Erythroblast (primary cell): ENCODE data around the gene SNX25.

Experiments used
- GATA1 ChIP-seq: IDR thresholded peaks from 2 replicates; pipeline ENCODE4 v1.6.1; 2011; ENCODE audit warnings: low read depth, mild to moderate bottlenecking, control low read depth, low read length, moderate library complexity
- POLR2A ChIP-seq: IDR thresholded peaks from 2 replicates; pipeline ENCODE4 v1.6.1; 2011; ENCODE audit warnings: mild to moderate bottlenecking, low read length

- TF ChIP-seq POLR2A (no peak), GATA1 (no peak)
Measured at GRCh38 chr4:185196437-185196836, 13.0 kb upstream of the SNX25 start.
